ENCODE measurements around the gene TMEM184B. TPM values are rescaled to one million over a fixed set of nuclear protein-coding genes. Genes with fewer than 3 reads are reported as not detected.

TMEM184B gene
- total RNA-seq, 1 experiment from 2014 or later: 89.7 TPM

- TF ChIP-seq CREB1 (CRISPR knock-in tag; IDR thresholded peaks at IDR 0.05): no peak
- no peak for TF ChIP-seq CTCF (IDR thresholded peaks at IDR 0.05)
- no peak for TF ChIP-seq SMAD4 (CRISPR knock-in tag; IDR thresholded peaks at IDR 0.05)
- no peak for TF ChIP-seq ATF6 (CRISPR knock-in tag; IDR thresholded peaks at IDR 0.05)
- TF ChIP-seq FOXJ3 (CRISPR knock-in tag; IDR thresholded peaks at IDR 0.05; ENCODE audit: borderline replicate concordance): no peak
Observed at GRCh38 chr22:38223289-38223960, 49.4 kb downstream of the TMEM184B start (continued).

GRCh38 chr22:38222797-38223119 is 50.1 kb downstream of the TMEM184B start:
- CTCF ChIA-PET: interaction anchor here (1.2 kb wide), 1 partner anchor 40 kb away, joined by 3 read pairs; no protein-coding TSS in a partner anchor
- DNase-seq (ENCODE audit: low spot score) (no peak), ATAC-seq (no peak)
- Mint-ChIP-seq H3K4me1 (peaks cover 17% of the 10 kb centered on the region), H3K36me3 (peaks cover 9% of the 10 kb centered on the region), H3K27ac (no peak overlapping the region), H3K27me3 (ENCODE audit: low read depth) (no peaks in the 10 kb centered on the region), H3K4me3 (no peak overlapping the region), H3K9me3 (no peaks in the 10 kb centered on the region)
- POLR2A ChIA-PET: no interaction called here
- TF ChIP-seq, protein P1, sequence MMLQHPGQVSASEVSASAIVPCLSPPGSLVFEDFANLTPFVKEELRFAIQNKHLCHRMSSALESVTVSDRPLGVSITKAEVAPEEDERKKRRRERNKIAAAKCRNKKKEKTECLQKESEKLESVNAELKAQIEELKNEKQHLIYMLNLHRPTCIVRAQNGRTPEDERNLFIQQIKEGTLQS (CRISPR knock-in tag; conservative IDR thresholded peaks at IDR 0.05): no peak
- no peak for TF ChIP-seq ZNF671 (CRISPR knock-in tag; IDR thresholded peaks at IDR 0.05)
- TF ChIP-seq ZNF423 (CRISPR knock-in tag; IDR thresholded peaks at IDR 0.05): no peak
- no peak for TF ChIP-seq ZNF121 (CRISPR knock-in tag; IDR thresholded peaks at IDR 0.05)
- no peak for TF ChIP-seq ZNF263 (CRISPR knock-in tag; IDR thresholded peaks at IDR 0.05; ENCODE audit: low read depth)

DNA sequence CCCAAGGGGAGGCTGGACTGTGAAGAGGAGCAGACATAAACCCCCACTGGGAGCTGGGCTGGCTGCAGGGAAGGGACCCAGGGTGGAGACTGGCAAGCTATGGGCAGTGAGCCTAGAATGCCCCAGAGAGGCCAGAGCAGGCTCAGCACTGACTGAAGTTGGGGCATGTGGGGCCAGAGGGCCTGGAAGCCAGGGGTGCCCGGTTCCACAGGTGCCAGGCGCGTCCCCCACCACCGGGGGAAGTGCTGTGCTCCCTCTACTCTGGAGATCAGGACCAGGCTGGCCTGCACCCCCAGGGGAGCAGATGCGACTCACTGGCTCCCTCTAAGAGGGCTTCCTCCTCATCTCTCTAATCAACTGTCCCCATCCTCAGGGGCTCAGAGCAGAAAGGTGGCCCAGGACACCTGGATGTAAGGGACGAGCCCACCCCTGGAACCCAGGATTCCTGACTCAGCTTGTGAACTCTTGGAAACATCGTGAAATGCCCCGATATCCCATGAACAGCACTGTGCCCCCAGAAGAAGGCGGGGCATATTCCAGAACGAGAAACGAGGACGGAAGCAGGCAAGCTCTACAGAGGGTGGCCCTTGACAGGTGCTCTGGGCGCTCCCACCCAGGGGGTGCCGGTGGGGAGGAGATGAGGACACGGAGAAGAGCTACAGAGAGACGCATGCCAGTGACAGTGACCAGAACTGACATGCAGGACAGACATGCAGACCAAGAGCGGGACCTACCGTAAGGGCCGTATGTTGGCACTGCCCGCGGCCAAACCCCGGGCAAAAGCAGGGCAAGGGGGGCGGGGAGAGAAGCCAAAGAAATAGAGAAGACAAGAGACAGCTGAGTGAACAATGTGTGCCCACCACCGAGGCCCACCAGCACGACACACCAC is 50.7 kb downstream of the TMEM184B start:
- TF ChIP-seq FOXP1 (CRISPR knock-in tag; IDR thresholded peaks at IDR 0.05; ENCODE audit: borderline replicate concordance): no peak
- TF ChIP-seq, protein P1 (CRISPR knock-in tag; conservative IDR thresholded peaks at IDR 0.05): no peak
- no peak for TF ChIP-seq IRF2 (CRISPR knock-in tag; IDR thresholded peaks at IDR 0.05; ENCODE audit: borderline replicate concordance, low read depth)
- TF ChIP-seq, protein P2, sequence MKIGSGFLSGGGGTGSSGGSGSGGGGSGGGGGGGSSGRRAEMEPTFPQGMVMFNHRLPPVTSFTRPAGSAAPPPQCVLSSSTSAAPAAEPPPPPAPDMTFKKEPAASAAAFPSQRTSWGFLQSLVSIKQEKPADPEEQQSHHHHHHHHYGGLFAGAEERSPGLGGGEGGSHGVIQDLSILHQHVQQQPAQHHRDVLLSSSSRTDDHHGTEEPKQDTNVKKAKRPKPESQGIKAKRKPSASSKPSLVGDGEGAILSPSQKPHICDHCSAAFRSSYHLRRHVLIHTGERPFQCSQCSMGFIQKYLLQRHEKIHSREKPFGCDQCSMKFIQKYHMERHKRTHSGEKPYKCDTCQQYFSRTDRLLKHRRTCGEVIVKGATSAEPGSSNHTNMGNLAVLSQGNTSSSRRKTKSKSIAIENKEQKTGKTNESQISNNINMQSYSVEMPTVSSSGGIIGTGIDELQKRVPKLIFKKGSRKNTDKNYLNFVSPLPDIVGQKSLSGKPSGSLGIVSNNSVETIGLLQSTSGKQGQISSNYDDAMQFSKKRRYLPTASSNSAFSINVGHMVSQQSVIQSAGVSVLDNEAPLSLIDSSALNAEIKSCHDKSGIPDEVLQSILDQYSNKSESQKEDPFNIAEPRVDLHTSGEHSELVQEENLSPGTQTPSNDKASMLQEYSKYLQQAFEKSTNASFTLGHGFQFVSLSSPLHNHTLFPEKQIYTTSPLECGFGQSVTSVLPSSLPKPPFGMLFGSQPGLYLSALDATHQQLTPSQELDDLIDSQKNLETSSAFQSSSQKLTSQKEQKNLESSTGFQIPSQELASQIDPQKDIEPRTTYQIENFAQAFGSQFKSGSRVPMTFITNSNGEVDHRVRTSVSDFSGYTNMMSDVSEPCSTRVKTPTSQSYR (CRISPR knock-in tag; IDR thresholded peaks at IDR 0.05): no peak
- TF ChIP-seq ZNF121 (CRISPR knock-in tag; IDR thresholded peaks at IDR 0.05): no peak
- no peak for TF ChIP-seq USF2 (CRISPR knock-in tag; IDR thresholded peaks at IDR 0.05)
- no peak for TF ChIP-seq ZNF396 (CRISPR knock-in tag; IDR thresholded peaks at IDR 0.05; ENCODE audit: borderline replicate concordance)
- TF ChIP-seq FOXK1 (CRISPR knock-in tag; IDR thresholded peaks at IDR 0.05): no peak
- TF ChIP-seq MXD4 (CRISPR knock-in tag; IDR thresholded peaks at IDR 0.05; ENCODE audit: borderline replicate concordance): no peak
- H3K9me3 Mint-ChIP-seq: no peaks in the 10 kb centered on the region
- H3K27ac Mint-ChIP-seq: peak overlapping the region; percentile 33; the same call in 1 of the 2 replicates
- no peak overlapping the region for H3K4me3 Mint-ChIP-seq
- no peaks in the 10 kb centered on the region for H3K27me3 Mint-ChIP-seq (ENCODE audit: low read depth)
- ChIA-PET CTCF (interaction anchor here (1.0 to 1.2 kb wide), 3 partner anchors 8 to 107 kb away, joined by 3 to 4 read pairs (median 3); no protein-coding TSS in a partner anchor), POLR2A (no interaction called here)
- DNase-seq (ENCODE audit: low spot score) (peak; percentile 34), ATAC-seq (peak; percentile 12; the same call in 1 of the 2 replicates)
- peaks cover 9% of the 10 kb centered on the region for H3K36me3 Mint-ChIP-seq
- H3K4me1 Mint-ChIP-seq: peaks cover 17% of the 10 kb centered on the region

Measured in WTC11 (cell line).